ENCODE data around the gene SWI5. TPM values are rescaled to one million over a fixed set of nuclear protein-coding genes. Genes with fewer than 3 reads are reported as not detected.
A peak's percentile ranks its signal among the peaks of the same experiment; 100 is the strongest.

Gene SWI5
- total RNA-seq, 1 donor from 2014 or later: 29.2 TPM

DNA sequence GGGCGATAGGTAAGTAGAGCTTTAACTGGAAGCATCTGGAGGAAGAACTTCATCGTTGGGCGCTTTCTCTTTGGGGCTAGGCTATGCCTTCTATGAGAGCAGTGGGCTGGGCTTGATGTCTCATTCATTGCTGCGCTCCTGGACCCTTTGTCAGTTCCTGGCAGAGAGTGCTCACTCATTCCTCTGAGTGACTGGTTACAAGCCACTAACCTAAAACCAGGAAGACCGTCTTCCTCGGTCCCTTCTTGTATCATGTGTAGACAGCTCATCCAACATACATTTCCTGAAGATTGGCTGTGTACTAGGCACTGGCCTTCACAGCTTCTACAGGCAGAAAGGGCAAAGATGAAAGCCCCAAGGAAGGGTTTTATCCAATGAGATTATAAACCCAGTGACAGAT is 6.4 kb downstream of the SWI5 start:
- H2AFZ ChIP-seq (ENCODE audit: low read depth, low read length): no peak overlapping the region
- no peaks in the 10 kb centered on the region for H4K20me1 ChIP-seq (ENCODE audit: insufficient read depth, low read length)
- DNase-seq (ENCODE audit: low read depth) (peak; percentile 69), FAIRE-seq (no peak)
- H3K27me3 Mint-ChIP-seq (ENCODE audit: low read depth, unreplicated experiment): no peaks in the 10 kb centered on the region
- H3K4me2 ChIP-seq (ENCODE audit: low read length): peak overlapping the region; percentile 61
- H3K4me3 Mint-ChIP-seq (ENCODE audit: unreplicated experiment): no peak overlapping the region
- peaks cover 3% of the 10 kb centered on the region for H3K79me2 ChIP-seq (ENCODE audit: insufficient read depth, low read length)
- no peak overlapping the region for H3K9ac ChIP-seq (ENCODE audit: low read length)
- H3K36me3 Mint-ChIP-seq (ENCODE audit: low read depth, unreplicated experiment): peaks cover 6% of the 10 kb centered on the region
- peaks cover 5% of the 10 kb centered on the region for H3K4me1 ChIP-seq (ENCODE audit: insufficient read depth, low read length)
- H3K36me3 ChIP-seq (ENCODE audit: insufficient read depth, low read length): peaks cover 3% of the 10 kb centered on the region
- no peaks in the 10 kb centered on the region for H3K9me3 ChIP-seq (ENCODE audit: insufficient read depth, low read depth, low read length)
- H3K27me3 ChIP-seq (ENCODE audit: insufficient read depth, low read length): no peaks in the 10 kb centered on the region
- peaks cover 4% of the 10 kb centered on the region for H3K4me1 Mint-ChIP-seq (ENCODE audit: low read depth, unreplicated experiment)
- no peak overlapping the region for H3K27ac Mint-ChIP-seq (ENCODE audit: unreplicated experiment)
- H3K4me3 ChIP-seq (ENCODE audit: insufficient read depth, low read depth, low read length): no peak overlapping the region
- TF ChIP-seq, protein P1, sequence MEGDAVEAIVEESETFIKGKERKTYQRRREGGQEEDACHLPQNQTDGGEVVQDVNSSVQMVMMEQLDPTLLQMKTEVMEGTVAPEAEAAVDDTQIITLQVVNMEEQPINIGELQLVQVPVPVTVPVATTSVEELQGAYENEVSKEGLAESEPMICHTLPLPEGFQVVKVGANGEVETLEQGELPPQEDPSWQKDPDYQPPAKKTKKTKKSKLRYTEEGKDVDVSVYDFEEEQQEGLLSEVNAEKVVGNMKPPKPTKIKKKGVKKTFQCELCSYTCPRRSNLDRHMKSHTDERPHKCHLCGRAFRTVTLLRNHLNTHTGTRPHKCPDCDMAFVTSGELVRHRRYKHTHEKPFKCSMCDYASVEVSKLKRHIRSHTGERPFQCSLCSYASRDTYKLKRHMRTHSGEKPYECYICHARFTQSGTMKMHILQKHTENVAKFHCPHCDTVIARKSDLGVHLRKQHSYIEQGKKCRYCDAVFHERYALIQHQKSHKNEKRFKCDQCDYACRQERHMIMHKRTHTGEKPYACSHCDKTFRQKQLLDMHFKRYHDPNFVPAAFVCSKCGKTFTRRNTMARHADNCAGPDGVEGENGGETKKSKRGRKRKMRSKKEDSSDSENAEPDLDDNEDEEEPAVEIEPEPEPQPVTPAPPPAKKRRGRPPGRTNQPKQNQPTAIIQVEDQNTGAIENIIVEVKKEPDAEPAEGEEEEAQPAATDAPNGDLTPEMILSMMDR (IDR thresholded peaks at IDR 0.05; ENCODE audit: insufficient read depth, low read depth, low read length): no peak
- TF ChIP-seq EZH2 (IDR thresholded peaks at IDR 0.05; ENCODE audit: insufficient read depth, low read length): no peak
- no peaks in the 10 kb centered on the region for H3K9me3 Mint-ChIP-seq (ENCODE audit: unreplicated experiment)
- peak overlapping the region; percentile 62 for H3K27ac ChIP-seq (ENCODE audit: low read depth, low read length)

- Histone ChIP-seq H3K4me1 (ENCODE audit: insufficient read depth, low read length) (peaks cover 5% of the 10 kb centered on the region), H3K79me2 (ENCODE audit: insufficient read depth, low read length) (no peaks in the 10 kb centered on the region), H3K36me3 (ENCODE audit: insufficient read depth, low read length) (peaks cover 3% of the 10 kb centered on the region), H2AFZ (ENCODE audit: low read depth, low read length) (no peak overlapping the region), H4K20me1 (ENCODE audit: insufficient read depth, low read length) (no peaks in the 10 kb centered on the region), H3K27me3 (ENCODE audit: insufficient read depth, low read length) (no peaks in the 10 kb centered on the region), H3K4me3 (ENCODE audit: insufficient read depth, low read depth, low read length) (no peak overlapping the region), H3K4me2 (ENCODE audit: low read length) (no peak overlapping the region), H3K27ac (ENCODE audit: low read depth, low read length) (no peak overlapping the region), H3K9me3 (ENCODE audit: insufficient read depth, low read depth, low read length) (no peaks in the 10 kb centered on the region), H3K9ac (ENCODE audit: low read length) (no peak overlapping the region)
- no peak for TF ChIP-seq EZH2 (IDR thresholded peaks at IDR 0.05; ENCODE audit: insufficient read depth, low read length)
- TF ChIP-seq, protein P1 (IDR thresholded peaks at IDR 0.05; ENCODE audit: insufficient read depth, low read depth, low read length): no peak
- no peak for FAIRE-seq
- Mint-ChIP-seq H3K27ac (ENCODE audit: unreplicated experiment) (no peak overlapping the region), H3K36me3 (ENCODE audit: low read depth, unreplicated experiment) (peaks cover 10% of the 10 kb centered on the region), H3K4me1 (ENCODE audit: low read depth, unreplicated experiment) (peaks cover 3% of the 10 kb centered on the region), H3K27me3 (ENCODE audit: low read depth, unreplicated experiment) (no peaks in the 10 kb centered on the region), H3K9me3 (ENCODE audit: unreplicated experiment) (no peaks in the 10 kb centered on the region), H3K4me3 (ENCODE audit: unreplicated experiment) (no peak overlapping the region)
- DNase-seq (ENCODE audit: low read depth): no peak
Measured at GRCh38 chr9:128285033-128285784, 9.1 kb downstream of the SWI5 start.

DNA sequence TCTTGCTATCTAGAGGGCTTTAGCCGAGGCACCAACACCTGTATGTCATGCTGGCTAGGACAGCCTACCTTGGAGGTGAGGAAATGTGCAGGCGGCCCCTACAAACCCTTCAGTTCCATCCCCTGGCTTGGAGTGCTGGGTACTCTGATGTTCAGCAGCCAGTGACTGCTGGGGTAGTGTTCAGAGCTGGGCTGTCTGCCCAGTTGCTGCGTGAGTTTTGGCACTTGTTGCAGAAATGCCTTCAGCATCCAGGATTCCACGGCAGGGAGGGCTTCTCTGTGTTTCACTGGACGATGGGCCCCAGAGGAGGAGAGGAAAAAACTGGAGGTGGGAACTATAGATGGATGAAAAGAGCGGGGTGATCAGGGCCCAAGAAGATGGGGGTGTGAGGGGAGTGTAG is 10.4 kb downstream of the SWI5 start:
- H2AFZ ChIP-seq (ENCODE audit: low read depth, low read length): no peak overlapping the region
- peak; percentile 51 for DNase-seq (ENCODE audit: low read depth)
- H3K4me2 ChIP-seq (ENCODE audit: low read length): no peak overlapping the region
- H3K27me3 Mint-ChIP-seq (ENCODE audit: low read depth, unreplicated experiment): no peaks in the 10 kb centered on the region
- peaks cover 3% of the 10 kb centered on the region for H3K36me3 ChIP-seq (ENCODE audit: insufficient read depth, low read length)
- no peak overlapping the region for H3K4me3 Mint-ChIP-seq (ENCODE audit: unreplicated experiment)
- no peaks in the 10 kb centered on the region for H3K9me3 Mint-ChIP-seq (ENCODE audit: unreplicated experiment)
- H3K27ac ChIP-seq (ENCODE audit: low read depth, low read length): no peak overlapping the region
- H3K27me3 ChIP-seq (ENCODE audit: insufficient read depth, low read length): no peaks in the 10 kb centered on the region
- peaks cover 5% of the 10 kb centered on the region for H3K4me1 ChIP-seq (ENCODE audit: insufficient read depth, low read length)
- no peak overlapping the region for H3K9ac ChIP-seq (ENCODE audit: low read length)
- H3K4me3 ChIP-seq (ENCODE audit: insufficient read depth, low read depth, low read length): no peak overlapping the region
- H3K36me3 Mint-ChIP-seq (ENCODE audit: low read depth, unreplicated experiment): peaks cover 10% of the 10 kb centered on the region
- H3K79me2 ChIP-seq (ENCODE audit: insufficient read depth, low read length): no peaks in the 10 kb centered on the region
- peaks cover 3% of the 10 kb centered on the region for H3K4me1 Mint-ChIP-seq (ENCODE audit: low read depth, unreplicated experiment)
- H3K27ac Mint-ChIP-seq (ENCODE audit: unreplicated experiment): peak overlapping the region; percentile 78
- H3K9me3 ChIP-seq (ENCODE audit: insufficient read depth, low read depth, low read length): no peaks in the 10 kb centered on the region
- FAIRE-seq: no peak
- H4K20me1 ChIP-seq (ENCODE audit: insufficient read depth, low read length): no peaks in the 10 kb centered on the region
- no peak for TF ChIP-seq EZH2 (IDR thresholded peaks at IDR 0.05; ENCODE audit: insufficient read depth, low read length)
- TF ChIP-seq, protein P1 (IDR thresholded peaks at IDR 0.05; ENCODE audit: insufficient read depth, low read depth, low read length): no peak

Measured in astrocyte (in vitro differentiated cells and primary cell).